ENCODE data around the gene PSD. TPM values are rescaled to one million over a fixed set of nuclear protein-coding genes. Genes with fewer than 3 reads are reported as not detected.

Gene PSD
- total RNA-seq, 1 donor from 2014 or later, result 0.50 TPM

DNA sequence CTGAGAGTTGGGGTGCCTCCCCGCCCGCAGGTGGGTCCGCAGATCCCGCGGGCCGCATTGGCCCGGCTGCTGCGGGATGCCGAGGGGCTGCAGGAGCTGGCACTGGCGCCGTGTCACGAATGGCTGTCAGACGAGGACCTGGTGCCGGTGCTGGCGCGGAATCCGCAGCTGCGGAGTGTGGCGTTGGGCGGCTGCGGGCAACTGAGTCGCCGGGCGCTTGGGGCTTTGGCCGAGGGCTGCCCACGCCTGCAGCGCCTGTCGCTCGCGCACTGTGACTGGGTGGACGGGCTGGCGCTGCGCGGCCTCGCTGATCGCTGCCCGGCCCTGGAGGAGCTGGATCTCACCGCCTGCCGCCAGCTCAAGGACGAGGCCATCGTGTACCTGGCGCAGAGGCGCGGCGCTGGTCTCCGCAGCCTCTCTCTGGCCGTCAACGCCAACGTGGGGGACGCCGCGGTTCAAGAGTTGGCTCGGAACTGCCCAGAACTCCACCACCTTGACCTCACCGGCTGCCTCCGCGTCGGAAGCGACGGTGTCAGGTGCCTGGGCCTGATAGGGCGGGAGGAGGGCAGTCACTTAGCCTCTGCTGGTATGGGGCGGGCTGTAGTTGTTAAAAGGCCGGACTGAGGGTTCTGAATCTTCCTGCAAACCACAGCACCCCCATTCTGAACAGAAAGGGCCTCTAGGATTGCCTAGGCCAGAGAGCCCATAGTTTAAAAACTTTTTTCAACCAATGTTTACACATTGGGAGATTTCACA is 3.4 kb upstream of the PSD start:
- intact Hi-C loops (cut with micrococcal nuclease), result no loop called here
- ATAC-seq (peak; percentile 12), DNase-seq (peak; percentile 49)

DNA sequence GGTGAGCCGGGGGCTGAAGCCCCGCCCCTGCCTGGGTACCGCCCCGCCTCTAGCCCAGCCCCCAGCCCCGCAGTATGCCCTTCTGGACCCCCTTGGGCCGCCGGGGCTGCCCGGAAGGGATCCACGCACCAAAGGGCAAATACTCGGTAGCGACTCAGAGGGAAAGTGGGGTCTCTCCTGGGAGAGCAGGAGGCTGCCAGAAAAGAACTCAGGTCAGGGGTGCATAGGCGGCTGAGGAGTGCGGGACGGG is 2.8 kb upstream of the PSD start:
- intact Hi-C loops (cut with micrococcal nuclease), result no loop called here

DNA sequence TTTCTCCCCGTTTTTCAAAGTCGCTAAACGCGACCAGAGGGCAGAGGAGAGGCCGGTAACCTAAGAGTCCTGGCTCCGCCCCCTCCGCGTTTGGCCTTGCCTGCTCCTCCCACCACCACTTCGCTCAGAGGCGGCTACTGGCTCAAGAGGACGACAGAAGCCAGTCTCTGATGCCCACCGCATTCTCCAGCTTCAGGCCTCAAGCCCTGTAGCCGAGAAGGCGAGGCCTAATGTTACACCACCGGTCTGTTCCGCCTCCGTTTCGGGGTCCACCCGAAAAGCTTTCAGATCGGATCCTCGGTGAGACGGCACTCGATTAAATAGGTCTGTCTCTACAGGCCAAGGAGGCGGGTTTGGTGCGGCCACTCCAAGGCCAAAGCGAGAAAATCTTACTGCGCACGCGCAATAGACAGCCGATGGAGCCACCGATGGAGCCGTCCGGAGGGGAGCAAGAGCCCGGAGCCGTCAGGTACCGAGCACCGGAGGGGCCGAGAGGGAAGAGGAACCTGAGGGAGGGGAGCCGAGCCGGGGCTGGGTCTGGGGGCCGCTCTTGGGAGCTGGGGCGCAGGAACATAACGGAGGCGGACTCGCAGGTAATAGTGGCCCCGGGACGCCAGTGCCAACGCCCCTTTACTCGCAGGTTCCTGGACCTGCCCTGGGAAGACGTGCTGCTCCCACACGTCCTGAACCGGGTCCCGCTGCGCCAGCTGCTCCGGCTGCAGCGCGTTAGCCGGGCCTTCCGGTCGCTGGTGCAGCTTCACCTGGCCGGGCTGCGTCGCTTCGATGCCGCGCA is 2.3 kb upstream of the PSD start, which contains the start of gene FBXL15:
TSS of gene FBXL15 (plus strand) at position 123 of the 793 bp plus-strand sequence. CDS start at position 417, 294 bp downstream.
- DNase-seq (peak; percentile 96), ATAC-seq (peak; percentile 88)
- intact Hi-C loops (cut with micrococcal nuclease), result no loop called here

More for the DNA sequence above, 2.8 kb upstream of the PSD start:
- DNase-seq (no peak), ATAC-seq (no peak)

DNA sequence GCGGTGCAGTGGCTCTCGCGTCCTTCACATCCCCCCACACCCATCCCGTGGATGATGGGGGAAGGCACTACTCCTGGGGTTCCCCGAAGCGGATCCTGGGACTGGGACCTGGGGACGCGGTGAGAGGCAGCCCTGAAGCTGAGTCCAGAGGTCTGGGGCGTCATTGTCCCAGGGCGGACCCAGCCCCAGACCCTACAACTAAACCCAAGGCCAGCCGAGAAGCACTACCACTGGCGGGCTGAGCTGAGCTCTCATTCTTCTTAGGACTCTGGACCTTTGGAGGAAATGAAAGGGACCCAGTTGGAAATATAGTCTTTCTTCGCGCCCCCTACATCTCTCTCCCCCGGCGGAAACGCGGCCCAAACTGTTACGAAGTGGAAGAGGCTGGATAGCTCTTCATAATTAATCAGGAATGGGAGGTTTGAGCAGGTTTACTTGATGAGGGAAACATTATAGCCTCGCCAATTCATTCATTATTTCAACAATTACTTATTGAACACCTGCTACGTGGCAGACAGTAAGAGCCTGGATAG is 1.7 kb upstream of the PSD start:
- ATAC-seq (no peak), DNase-seq (no peak)
- intact Hi-C loops (cut with micrococcal nuclease), result no loop called here

DNA sequence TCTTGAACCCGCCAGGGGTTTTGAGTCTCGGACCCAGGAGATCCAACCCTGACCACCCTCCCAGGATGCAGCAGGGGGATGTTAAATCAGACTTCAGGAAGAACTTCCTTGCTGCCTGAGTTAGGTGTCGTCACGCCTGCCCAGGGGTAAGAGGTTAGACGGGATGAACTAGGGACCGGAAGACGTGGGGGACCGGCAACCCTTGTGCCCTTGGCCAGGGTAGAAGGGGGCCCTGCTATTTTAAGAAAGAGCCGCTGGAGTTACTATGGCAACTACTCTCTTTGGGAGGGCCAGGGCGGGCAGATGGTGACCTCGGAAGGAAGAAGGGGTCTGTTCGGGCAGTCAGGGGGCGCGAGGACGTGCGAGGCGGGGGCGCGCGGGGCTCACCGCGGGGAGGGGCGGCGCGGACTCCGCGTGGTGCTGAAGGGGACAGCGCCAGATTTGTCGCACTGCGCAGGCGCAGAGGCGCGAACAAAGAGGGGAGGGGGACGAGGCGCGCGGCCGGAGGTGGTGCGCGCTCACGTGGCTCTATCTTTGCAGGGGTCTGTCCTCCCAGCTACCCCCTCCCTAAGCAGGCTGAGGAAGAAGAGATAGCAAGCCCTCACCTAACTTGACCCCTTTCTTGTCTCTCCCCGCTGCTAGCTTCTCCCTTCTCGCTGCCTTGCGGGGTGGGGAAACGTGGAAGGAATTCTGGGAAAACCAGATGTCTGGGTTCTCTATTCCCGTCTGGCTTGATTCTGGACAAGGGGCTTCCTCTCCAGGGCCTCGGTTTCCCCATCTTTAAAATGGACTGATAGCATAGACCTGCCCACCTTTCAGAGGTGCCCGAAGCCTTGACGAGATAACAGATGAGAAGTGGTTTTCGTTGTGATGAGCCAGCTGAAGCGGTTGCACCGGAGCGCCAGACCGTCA is 940 bp upstream of the PSD start:
- intact Hi-C loops (cut with micrococcal nuclease), result no loop called here
- DNase-seq (peak; percentile 75), ATAC-seq (peak; percentile 17)

DNA sequence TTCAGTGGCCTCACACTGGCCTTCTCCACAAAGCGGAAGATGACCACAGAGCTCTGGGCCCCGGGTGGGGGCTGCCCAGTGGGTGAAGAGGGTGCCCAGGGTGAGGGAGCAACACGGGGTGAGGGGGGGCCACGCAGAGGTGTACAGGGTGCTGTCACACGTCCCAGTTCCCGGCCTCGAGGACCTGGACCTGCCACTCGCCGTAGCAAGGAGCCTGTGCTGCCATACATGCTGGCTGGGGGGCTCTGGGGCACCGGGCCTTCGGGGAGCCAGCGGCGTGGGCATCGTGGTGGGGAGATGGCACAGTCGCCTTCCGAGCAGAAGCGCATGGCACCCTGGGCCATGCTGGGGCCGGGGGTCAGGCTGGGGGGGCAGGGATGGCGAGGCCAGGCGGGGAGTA is 1.9 kb downstream of the PSD start:
- DNase-seq (no peak), ATAC-seq (no peak)
- intact Hi-C loops (cut with micrococcal nuclease), result no loop called here

DNA sequence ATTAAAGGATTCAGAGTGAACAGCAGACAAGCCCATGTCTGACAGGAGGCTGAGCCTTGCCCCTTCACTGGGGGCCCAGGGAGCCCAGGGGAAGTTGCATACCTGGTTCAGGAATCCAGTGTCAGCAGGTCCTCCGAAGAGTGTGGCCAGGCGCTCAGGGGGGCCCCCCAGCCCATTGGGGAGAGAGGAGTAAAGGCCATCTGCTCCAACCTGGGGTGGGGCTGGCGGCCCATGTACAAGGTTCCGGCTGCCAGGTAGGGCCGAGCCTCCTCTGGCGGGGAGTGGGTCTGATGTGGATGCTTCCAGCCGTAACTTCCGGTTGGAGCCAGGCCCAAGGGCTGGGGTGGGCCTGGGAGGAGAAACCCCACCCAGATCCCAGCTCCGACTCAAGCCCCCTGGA is 2.3 kb downstream of the PSD start:
- intact Hi-C loops (cut with micrococcal nuclease), result no loop called here
- no peak for DNase-seq
- no peak for ATAC-seq

DNA sequence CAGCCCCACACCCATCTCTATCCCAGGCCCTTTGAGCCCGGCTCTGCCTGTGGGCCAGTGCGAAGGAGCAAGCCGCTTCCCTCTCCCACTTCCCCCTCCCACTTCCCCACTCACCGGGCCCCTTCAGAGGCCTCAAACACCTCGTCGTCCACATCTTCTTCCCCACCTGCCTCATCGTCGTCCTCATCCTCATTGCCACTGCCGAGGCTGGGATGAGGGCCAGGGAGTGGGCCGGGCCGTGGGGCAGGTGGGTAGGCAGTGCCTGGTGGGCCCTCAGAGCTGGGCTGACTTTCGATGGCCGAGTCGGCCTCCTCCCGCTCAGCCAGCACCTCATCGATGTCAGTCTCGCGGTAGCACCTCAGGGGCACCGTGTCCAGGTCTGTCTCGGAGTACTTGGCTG is 3.8 kb downstream of the PSD start:
- ATAC-seq, result no peak
- no peak for DNase-seq
- intact Hi-C loops (cut with micrococcal nuclease), result no loop called here

DNA sequence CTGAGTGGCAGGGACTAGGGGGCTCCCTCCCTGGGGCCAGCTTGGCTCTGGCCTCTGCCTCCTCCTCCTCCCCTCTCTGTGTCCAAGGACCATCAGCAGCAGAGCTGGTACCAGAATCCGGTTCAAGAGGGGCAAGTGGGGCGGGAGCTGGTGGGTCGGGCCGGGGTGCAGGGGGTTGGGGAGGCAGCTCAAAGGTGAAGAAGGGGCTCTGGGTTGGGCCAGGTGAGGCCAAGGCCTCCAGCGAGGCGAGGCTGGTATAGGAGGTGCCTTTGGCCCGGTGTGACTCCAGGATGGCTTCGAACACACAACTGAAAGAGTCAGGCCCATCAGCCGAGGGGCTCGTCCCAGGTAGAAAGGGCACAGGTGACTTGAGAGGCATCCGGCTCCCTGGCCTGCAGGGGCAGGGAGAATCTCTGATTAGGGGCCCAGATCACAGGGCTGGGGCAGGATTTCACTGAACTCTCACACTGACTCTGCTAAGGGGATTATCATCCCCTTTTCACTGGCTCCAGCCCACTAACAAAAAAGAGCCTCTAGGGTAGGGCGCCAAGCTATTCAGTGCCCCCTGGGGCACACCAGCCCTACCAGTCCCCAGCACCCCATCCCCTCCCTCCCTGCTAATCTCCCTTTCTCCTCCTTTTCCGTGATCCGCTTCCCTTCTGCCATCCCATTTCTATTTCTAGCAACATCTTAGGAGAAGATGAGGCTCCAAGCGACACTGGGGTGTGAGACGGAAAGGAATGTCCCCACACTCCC is 4.6 kb downstream of the PSD start:
- no peak for ATAC-seq
- intact Hi-C loops (cut with micrococcal nuclease), result no loop called here
- DNase-seq, result no peak

DNA sequence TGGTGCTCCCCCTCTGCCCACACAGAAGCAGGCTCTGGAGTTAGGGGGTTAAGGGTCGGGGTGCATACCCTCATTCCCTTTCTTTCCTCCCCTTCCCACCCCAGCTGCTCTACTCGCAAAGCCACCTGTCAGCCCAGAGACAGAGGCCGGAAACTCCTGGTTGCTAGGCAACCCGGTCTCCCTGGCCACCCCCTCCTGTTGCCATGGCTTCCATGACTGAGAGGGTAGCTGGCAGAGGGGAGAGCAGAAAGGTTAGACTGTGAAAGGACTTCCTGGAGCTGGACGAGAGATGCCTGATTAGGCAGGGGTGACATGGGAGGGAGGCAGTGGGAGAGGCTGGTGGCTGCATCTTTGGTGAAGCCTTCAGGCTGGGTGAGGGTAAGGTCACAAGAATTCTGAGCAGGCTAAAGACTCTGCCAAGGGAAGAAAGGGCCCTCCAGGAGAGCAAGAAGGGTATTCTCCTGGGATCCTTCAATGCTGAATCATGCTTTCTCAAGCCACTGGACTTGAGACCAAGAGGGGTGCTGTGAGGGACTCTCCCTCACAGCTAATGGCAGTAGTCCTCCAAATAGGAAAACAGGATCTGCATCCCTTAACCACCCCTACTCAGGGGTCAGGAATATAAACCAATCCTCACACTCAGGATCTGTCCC is 5.4 kb downstream of the PSD start:
- intact Hi-C loops (cut with micrococcal nuclease), result no loop called here
- no peak for DNase-seq

DNA sequence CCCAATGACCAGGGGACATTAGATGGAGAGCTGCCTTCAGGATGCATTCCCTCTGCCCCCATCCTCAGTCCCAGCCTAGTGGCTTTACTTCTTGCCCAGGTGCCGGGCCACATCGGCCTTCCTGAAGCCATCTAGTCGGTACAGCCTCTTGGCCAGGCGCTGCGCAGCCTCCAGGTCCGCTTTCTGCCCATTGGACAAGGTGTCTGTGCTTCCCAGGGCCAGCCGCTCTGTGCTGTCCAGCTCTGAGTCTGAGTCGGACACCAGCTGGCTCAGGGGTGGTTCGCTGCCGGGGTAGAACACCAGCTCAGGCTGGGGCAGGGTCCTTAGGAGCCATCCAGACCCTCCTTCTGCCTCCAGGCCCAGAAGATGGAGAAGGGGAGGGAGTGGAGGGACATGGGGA is 6.3 kb downstream of the PSD start:
- DNase-seq (no peak), ATAC-seq (no peak)
- intact Hi-C loops (cut with micrococcal nuclease), result no loop called here

More for the DNA sequence above, 5.4 kb downstream of the PSD start:
- no peak for ATAC-seq

DNA sequence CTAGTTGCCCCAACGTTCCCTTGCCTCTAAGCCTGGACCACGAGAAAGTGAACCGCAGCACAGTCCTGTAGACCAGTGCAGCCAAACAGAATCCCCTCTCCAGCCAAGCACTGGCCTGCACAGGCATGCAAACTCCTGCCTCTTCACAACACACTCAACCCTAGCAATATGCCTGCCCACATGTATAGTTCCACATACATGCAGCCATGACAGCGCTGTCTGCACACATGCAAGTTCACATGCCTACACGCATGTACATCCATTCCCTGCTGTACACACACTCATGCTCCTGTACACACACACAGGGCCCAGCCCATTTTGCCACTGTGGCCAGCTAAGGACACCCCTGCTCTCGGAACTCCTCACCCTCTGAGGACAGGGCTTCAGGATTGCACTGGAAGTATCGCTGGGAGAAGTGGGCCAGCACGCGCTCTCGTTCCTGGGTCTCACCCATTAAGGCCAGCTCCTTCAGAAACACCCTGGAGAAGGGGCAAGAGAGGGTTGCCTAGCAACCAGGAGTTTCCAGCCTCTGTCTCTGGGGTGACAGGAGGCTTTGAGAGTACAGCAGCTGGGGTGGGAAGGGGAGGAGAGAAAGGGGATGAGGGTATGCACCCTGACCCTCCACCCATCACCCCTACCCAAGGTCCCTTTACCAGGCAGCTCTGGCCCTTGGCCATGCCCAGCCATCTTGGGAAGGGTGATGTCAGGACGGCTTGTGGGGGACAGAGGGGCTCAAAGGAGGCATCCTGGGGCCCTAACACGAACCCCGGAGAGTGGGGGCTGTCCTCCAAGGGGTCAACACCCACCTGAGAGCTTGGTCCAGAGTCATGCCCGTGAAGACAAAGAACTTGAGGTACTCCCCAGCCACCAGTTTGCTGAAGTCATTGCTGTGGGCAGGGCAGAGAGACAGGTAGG is 7.0 kb downstream of the PSD start:
- no peak for ATAC-seq
- DNase-seq, result no peak
- intact Hi-C loops (cut with micrococcal nuclease), result no loop called here

DNA sequence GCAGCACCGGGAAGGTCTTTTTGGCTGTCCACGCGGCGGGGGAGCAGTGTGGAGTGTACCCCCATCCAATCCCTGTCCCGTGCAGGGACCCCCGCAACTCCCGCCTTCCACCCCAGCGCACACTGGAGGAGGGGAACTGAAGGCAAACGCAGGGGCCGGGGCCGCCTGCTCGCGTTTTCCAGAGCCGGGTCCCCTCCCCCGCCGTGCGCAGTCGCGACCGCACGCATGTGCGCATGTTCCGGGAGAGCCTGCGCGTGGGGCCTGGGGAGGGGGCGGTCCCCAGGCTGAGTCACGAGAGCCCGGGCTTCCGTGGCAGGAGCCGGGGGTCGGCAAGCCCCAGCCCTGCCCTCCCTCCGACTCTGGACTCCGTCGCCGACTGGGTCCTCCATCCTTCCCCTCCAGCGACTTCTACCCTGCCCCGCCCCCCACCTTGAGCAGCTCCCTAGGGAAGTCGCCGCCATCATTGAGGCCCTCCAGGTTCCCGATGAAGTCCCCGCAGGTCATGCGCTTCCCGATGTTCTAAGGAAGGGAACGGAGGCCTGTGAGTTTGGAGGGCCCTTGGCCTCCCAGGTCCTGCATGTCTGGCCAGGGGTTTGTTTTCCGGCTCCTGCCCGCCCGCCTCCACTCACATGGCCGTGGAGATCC is 8.0 kb downstream of the PSD start:
- peak; percentile 23 for ATAC-seq
- intact Hi-C loops (cut with micrococcal nuclease), result no loop called here
- DNase-seq, result no peak

DNA sequence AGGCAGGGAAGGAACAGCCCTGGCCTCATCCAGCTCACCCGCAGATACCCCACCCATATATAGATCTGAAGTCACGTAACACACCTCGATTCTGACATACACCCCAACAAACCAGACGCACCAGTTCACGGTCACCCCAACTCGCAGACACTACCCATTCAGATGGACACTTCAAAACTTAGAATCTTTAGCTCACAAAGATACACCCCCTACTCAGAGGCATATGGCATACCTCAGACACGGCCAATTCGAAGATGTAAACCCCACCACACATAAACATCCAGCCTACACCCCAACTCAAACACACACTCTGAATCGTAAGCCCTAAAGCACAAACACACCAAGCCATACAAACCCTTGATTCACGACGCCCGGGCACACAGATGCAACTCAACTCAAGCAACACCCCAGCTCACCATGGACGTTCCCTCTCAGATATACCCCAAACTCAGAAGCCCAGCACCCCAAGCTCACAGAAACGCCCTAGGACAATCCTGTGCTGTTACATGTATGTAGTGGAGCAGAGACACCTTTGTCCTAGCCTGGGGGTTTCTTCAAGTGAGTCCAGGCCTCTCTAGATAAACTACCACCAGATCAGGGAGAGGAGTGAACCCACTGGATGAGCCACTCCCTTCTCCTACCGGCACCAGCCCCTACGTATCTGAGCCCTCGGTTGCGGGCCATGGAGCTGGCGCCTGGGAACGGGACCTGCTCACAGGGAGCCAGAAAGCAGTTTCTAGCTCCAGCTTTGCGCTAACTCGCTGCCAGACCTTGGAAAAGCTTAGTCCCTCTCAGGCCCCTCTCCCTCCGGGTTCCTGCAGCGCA is 8.8 kb downstream of the PSD start:
- no peak for ATAC-seq

DNA sequence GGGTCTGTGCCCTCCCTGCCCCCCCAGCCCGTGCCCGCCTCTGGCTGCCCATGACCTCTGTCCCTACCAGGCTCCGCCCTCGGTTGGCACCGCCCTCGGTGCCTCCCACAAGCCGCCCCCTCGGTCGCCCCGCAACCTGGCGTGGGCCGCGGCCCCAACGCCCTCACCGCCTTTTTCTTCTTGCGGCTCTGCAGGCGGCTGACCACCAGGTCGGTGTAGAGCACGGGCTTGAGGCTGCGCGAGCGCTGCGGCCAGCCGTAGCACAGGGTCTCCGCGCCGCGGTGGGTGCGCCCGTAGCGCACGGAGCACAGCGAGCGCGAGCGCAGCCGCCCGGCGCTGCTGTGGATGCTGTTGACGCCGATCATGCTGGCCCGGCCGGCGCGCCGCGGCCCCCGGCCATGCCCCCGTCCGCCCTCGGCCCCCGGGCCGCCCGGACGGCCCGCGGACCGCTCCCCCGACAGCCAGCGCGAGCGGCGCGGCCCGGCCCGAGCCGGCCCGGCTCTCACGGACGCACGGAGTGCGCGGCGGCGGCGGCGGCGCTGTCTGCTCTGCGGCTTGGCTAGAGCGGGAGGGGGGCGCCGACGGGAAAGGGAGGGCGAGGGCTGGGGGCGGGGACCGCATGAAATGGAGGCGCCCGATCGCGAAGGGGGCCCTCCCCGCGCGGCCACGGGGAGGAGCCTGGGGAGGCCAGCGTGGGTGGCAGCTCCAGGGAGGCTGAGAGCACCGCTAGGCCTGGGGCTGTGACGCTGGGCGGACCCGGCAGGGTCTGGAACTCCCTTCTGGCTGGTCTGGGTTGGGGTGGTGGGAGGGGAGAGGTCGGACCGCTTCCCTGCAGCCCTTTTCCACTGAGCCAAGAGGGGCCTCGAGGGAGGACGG is 9.6 kb downstream of the PSD start:
- intact Hi-C loops (cut with micrococcal nuclease), result no loop called here
- DNase-seq (no peak), ATAC-seq (peak; percentile 39)

More for the DNA sequence above, 8.8 kb downstream of the PSD start:
- DNase-seq, result no peak
- intact Hi-C loops (cut with micrococcal nuclease), result no loop called here
